ENCODE results near the gene KDELR3. TPM values are rescaled to one million over a fixed set of nuclear protein-coding genes. Genes with fewer than 3 reads are reported as not detected.

The KDELR3 gene
- total RNA-seq, 4 donors from 2014 or later, result 2.6 to 19.7 (median 5.4) TPM

GRCh38 chr22:38461414-38462081 lies 6.3 kb upstream of the KDELR3 start:
- H3K27me3 ChIP-seq, result peaks cover 49% of the 10 kb centered on the region
- no peak overlapping the region for H3K27ac ChIP-seq
- no peaks in the 10 kb centered on the region for H3K9me3 ChIP-seq
- WGBS, 2 donors (ENCODE audit: low coverage in 1 of 2), result 0 to 80% methylated on average over 1 to 4 of the region's 51 CpGs
- peaks cover 0 to 19% (median 9%) of the 10 kb centered on the region in 3 donors for H3K4me1 ChIP-seq
- peak overlapping the region in 1 of 2 donors; percentile 29 for H3K4me3 ChIP-seq
- TF ChIP-seq POLR2AphosphoS5 (IDR thresholded peaks at IDR 0.05), result no peak
- no peak for TF ChIP-seq EP300 (IDR thresholded peaks at IDR 0.05)
- TF ChIP-seq POLR2A (IDR thresholded peaks at IDR 0.05), result no peak
- TF ChIP-seq CTCF (IDR thresholded peaks at IDR 0.05), result peak in 1 of 4 experiments; percentile 38
- peak; percentile 84 for ATAC-seq
- H3K36me3 ChIP-seq, result no peaks in the 10 kb centered on the region

- H3K36me3 ChIP-seq, result no peaks in the 10 kb centered on the region
- no peak for ATAC-seq
- peaks cover 33% of the 10 kb centered on the region for H3K27me3 ChIP-seq
- no peak overlapping the region for H3K27ac ChIP-seq
- no peaks in the 10 kb centered on the region for H3K9me3 ChIP-seq
- H3K4me3 ChIP-seq, result no peak overlapping the region
- H3K4me1 ChIP-seq, result peaks cover 0 to 31% (median 15%) of the 10 kb centered on the region in 3 donors
- WGBS, 2 donors (ENCODE audit: low coverage in 1 of 2), result 64 to 92% methylated on average over 7 to 11 of the region's 28 CpGs
- no peak for TF ChIP-seq CTCF (IDR thresholded peaks at IDR 0.05)
- TF ChIP-seq POLR2AphosphoS5 (IDR thresholded peaks at IDR 0.05), result no peak
- TF ChIP-seq POLR2A (IDR thresholded peaks at IDR 0.05), result no peak
- TF ChIP-seq EP300 (IDR thresholded peaks at IDR 0.05), result no peak
These were observed 4.7 kb upstream of the KDELR3 start for GRCh38 chr22:38462960-38463784.

GRCh38 chr22:38464992-38465672 lies 2.8 kb upstream of the KDELR3 start:
- TF ChIP-seq POLR2AphosphoS5 (IDR thresholded peaks at IDR 0.05) (no peak), CTCF (IDR thresholded peaks at IDR 0.05) (no peak), EP300 (IDR thresholded peaks at IDR 0.05) (no peak), POLR2A (IDR thresholded peaks at IDR 0.05) (no peak)
- WGBS, 2 donors (ENCODE audit: low coverage in 1 of 2), result 81 to 87% methylated on average over 7 to 8 of the region's 10 CpGs
- Histone ChIP-seq H3K4me1 (peaks cover 0 to 43% (median 19%) of the 10 kb centered on the region in 3 donors), H3K9me3 (no peaks in the 10 kb centered on the region), H3K27me3 (peaks cover 13% of the 10 kb centered on the region), H3K36me3 (no peaks in the 10 kb centered on the region), H3K27ac (no peak overlapping the region), H3K4me3 (no peak overlapping the region)
- no peak for ATAC-seq

- Histone ChIP-seq H3K36me3 (no peaks in the 10 kb centered on the region), H3K9me3 (no peaks in the 10 kb centered on the region), H3K4me1 (peaks cover 0 to 43% (median 19%) of the 10 kb centered on the region in 3 donors), H3K27ac (no peak overlapping the region), H3K4me3 (no peak overlapping the region), H3K27me3 (peaks cover 13% of the 10 kb centered on the region)
- TF ChIP-seq CTCF (IDR thresholded peaks at IDR 0.05) (no peak), POLR2A (IDR thresholded peaks at IDR 0.05) (no peak), EP300 (IDR thresholded peaks at IDR 0.05) (no peak), POLR2AphosphoS5 (IDR thresholded peaks at IDR 0.05) (no peak)
- ATAC-seq, result no peak
- WGBS, 2 donors (ENCODE audit: low coverage in 1 of 2), result 20 to 70% methylated on average over 1 to 10 of the region's 26 CpGs
These were observed 2.0 kb upstream of the KDELR3 start for GRCh38 chr22:38465673-38466490.

All from gastroesophageal sphincter (tissue), 4 donors.